Measurements from ENCODE around the gene FGD2. TPM values are rescaled to one million over a fixed set of nuclear protein-coding genes. Genes with fewer than 3 reads are reported as not detected.

Gene FGD2
- total and polyA plus RNA-seq, 9 of the 15 experiments (the other 6 are each of a cell fraction or from before 2014, with no cell fraction given) = 0.09 TPM; not detected in 8

DNA sequence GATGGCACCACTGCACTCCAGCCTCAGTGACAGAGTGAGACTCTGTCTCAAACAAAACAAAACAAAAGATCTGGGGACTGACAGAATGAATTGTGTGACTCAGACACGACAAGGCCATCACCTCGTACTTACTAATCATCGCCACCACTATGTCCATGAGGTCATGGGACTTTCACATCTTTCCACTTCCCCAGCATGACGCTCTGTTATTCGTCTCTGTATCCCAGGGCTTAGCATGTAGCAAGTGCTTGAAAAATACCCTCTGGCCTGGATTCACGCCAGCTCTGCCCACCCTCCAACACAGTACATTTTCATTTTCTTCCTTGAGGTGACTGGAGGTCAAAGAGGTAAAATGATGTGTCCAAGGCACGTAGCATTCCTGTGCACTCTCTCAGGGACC is 27.8 kb downstream of the FGD2 start (continued):
- peak in 1 of 2 experiments; percentile 52; a peak in 1 of 4 replicates for TF ChIP-seq MLLT1 (IDR thresholded peaks at IDR 0.05)
- no peak for TF ChIP-seq SREBF1 (IDR thresholded peaks at IDR 0.05; ENCODE audit: borderline replicate concordance, low read depth, low read length)
- TF ChIP-seq ZEB2 (IDR thresholded peaks at IDR 0.05) = 0 out of 2 replicates have a peak, but pooled peaks have one; percentile 35
- TF ChIP-seq JUN (IDR thresholded peaks at IDR 0.05; ENCODE audit: borderline replicate concordance, low read depth, low read length) = peak; percentile 71; the same call in 1 of the 2 replicates
- no peak; the same call in 1 of the 2 replicates for TF ChIP-seq JUN (CRISPR knock-in tag; IDR thresholded peaks at IDR 0.05; ENCODE audit: borderline replicate concordance)
- no peak; the same call in 1 of the 2 replicates for TF ChIP-seq ETV5 (CRISPR knock-in tag; IDR thresholded peaks at IDR 0.05; ENCODE audit: low read depth)
- no peak for TF ChIP-seq STAT5A (IDR thresholded peaks at IDR 0.05; ENCODE audit: borderline replicate concordance, low read length)
- TF ChIP-seq, protein P1, sequence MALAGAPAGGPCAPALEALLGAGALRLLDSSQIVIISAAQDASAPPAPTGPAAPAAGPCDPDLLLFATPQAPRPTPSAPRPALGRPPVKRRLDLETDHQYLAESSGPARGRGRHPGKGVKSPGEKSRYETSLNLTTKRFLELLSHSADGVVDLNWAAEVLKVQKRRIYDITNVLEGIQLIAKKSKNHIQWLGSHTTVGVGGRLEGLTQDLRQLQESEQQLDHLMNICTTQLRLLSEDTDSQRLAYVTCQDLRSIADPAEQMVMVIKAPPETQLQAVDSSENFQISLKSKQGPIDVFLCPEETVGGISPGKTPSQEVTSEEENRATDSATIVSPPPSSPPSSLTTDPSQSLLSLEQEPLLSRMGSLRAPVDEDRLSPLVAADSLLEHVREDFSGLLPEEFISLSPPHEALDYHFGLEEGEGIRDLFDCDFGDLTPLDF (CRISPR knock-in tag; IDR thresholded peaks at IDR 0.05) = peak; percentile 28; the same call in 1 of the 2 replicates
- no peak for TF ChIP-seq CREBBP (IDR thresholded peaks at IDR 0.05; ENCODE audit: low read depth, low read length)
- no peak for TF ChIP-seq ZNF253 (CRISPR knock-in tag; conservative IDR thresholded peaks at IDR 0.05)
- TF ChIP-seq FOSL1 (tag; conservative IDR thresholded peaks at IDR 0.05) = peak; percentile 87
- peak; percentile 74 for TF ChIP-seq SMARCA4 (IDR thresholded peaks at IDR 0.05)
- no peak for TF ChIP-seq ERF (CRISPR knock-in tag; IDR thresholded peaks at IDR 0.05)
- peak in 1 of 2 experiments; percentile 41; a peak in 1 of 3 replicates for TF ChIP-seq CBX3 (IDR thresholded peaks at IDR 0.05; ENCODE audit: borderline replicate concordance in 1 of 2, low read length in 2 of 2)
- no peak for TF ChIP-seq ZNF583 (CRISPR knock-in tag; IDR thresholded peaks at IDR 0.05)
- TF ChIP-seq L3MBTL2 (IDR thresholded peaks at IDR 0.05) = peak; percentile 64
- TF ChIP-seq POLR2A (conservative IDR thresholded peaks at IDR 0.05) = no peak
- TF ChIP-seq ZFP1 (CRISPR knock-in tag; IDR thresholded peaks at IDR 0.05) = no peak
- no peak for TF ChIP-seq NEUROD1 (IDR thresholded peaks at IDR 0.05; ENCODE audit: borderline replicate concordance, low read depth, low read length, partially characterized antibody)
- peak; percentile 68 for TF ChIP-seq DPF2 (IDR thresholded peaks at IDR 0.05)
- TF ChIP-seq ATF1 (CRISPR knock-in tag; IDR thresholded peaks at IDR 0.05) = no peak
- TF ChIP-seq ATF1 (tag; IDR thresholded peaks at IDR 0.05) = 0 out of 2 replicates have a peak, but pooled peaks have one; percentile 15
- no peak for TF ChIP-seq PHF20 (IDR thresholded peaks at IDR 0.05; ENCODE audit: partially characterized antibody)
- no peak for TF ChIP-seq BRCA1 (IDR thresholded peaks at IDR 0.05)
- 0 out of 2 replicates have a peak, but pooled peaks have one; percentile 27 for TF ChIP-seq BRCA1 (CRISPR knock-in tag; IDR thresholded peaks at IDR 0.05)
- TF ChIP-seq, protein P2, sequence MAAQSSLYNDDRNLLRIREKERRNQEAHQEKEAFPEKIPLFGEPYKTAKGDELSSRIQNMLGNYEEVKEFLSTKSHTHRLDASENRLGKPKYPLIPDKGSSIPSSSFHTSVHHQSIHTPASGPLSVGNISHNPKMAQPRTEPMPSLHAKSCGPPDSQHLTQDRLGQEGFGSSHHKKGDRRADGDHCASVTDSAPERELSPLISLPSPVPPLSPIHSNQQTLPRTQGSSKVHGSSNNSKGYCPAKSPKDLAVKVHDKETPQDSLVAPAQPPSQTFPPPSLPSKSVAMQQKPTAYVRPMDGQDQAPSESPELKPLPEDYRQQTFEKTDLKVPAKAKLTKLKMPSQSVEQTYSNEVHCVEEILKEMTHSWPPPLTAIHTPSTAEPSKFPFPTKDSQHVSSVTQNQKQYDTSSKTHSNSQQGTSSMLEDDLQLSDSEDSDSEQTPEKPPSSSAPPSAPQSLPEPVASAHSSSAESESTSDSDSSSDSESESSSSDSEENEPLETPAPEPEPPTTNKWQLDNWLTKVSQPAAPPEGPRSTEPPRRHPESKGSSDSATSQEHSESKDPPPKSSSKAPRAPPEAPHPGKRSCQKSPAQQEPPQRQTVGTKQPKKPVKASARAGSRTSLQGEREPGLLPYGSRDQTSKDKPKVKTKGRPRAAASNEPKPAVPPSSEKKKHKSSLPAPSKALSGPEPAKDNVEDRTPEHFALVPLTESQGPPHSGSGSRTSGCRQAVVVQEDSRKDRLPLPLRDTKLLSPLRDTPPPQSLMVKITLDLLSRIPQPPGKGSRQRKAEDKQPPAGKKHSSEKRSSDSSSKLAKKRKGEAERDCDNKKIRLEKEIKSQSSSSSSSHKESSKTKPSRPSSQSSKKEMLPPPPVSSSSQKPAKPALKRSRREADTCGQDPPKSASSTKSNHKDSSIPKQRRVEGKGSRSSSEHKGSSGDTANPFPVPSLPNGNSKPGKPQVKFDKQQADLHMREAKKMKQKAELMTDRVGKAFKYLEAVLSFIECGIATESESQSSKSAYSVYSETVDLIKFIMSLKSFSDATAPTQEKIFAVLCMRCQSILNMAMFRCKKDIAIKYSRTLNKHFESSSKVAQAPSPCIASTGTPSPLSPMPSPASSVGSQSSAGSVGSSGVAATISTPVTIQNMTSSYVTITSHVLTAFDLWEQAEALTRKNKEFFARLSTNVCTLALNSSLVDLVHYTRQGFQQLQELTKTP (IDR thresholded peaks at IDR 0.05; ENCODE audit: low read depth in 1 of 2, partially characterized antibody in 2 of 2) = no peak
- peak; percentile 70 for TF ChIP-seq CREM (IDR thresholded peaks at IDR 0.05; ENCODE audit: low read depth)
